ENCODE measurements around the gene EML6. TPM values are rescaled to one million over a fixed set of nuclear protein-coding genes. Genes with fewer than 3 reads are reported as not detected.

EML6 gene
- total RNA-seq, 1 experiment from 2014 or later, result 1.5 TPM

- H4K91ac ChIP-seq (ENCODE audit: insufficient read length, low read depth, low read length), result no peak overlapping the region
- peaks cover 22% of the 10 kb centered on the region; the same call in 1 of the 2 replicates for H3K27me3 ChIP-seq (ENCODE audit: insufficient read depth, low read length)
- H2BK120ac ChIP-seq (ENCODE audit: low read depth, low read length, poor library complexity, severe bottlenecking), result no peak overlapping the region
- H4K5ac ChIP-seq (ENCODE audit: insufficient read length, low read depth, low read length), result no peak overlapping the region
- H3K14ac ChIP-seq (ENCODE audit: insufficient read depth, low read length), result no peak overlapping the region
- H4K20me1 ChIP-seq (ENCODE audit: control insufficient read depth, insufficient read depth, insufficient read length), result no peaks in the 10 kb centered on the region
- peak overlapping the region; percentile 46 for H3K9ac ChIP-seq (ENCODE audit: extremely low read depth, insufficient read length, low read length)
- H4K8ac ChIP-seq (replicated peaks; ENCODE audit: insufficient read length, low read depth, low read length), result no peak overlapping the region
- H3K56ac ChIP-seq (ENCODE audit: insufficient read length, low read depth, low read length), result no peak overlapping the region
- H2BK15ac ChIP-seq (ENCODE audit: low read depth, low read length), result no peak overlapping the region
- H2BK12ac ChIP-seq (ENCODE audit: insufficient read length, low read depth, low read length), result no peak overlapping the region
- no peak overlapping the region for H3K23ac ChIP-seq (ENCODE audit: insufficient read length, low read depth, low read length)
- no CpG with 5 or more reads among the region's 23 CpGs for WGBS (ENCODE audit: extremely low coverage, insufficient read length, low lambda C conversion rate)
- no peaks in the 10 kb centered on the region for H3K79me1 ChIP-seq (ENCODE audit: insufficient read depth, low read depth, low read length, poor library complexity, severe bottlenecking)
- H3K23me2 ChIP-seq (ENCODE audit: insufficient read length, low read depth, low read length, poor library complexity, severe bottlenecking), result peaks cover 20% of the 10 kb centered on the region
- Mint-ChIP-seq H3K27me3 (ENCODE audit: low read depth) (peaks cover 60% of the 10 kb centered on the region), H3K36me3 (ENCODE audit: insufficient read depth in 1 of 3, low read depth in 3 of 3) (peaks cover 0 to 2% (median 0%) of the 10 kb centered on the region in 3 experiments; a peak in 1 of 7 replicates), H3K9me3 (no peaks in the 10 kb centered on the region; a peak in 1 of 5 replicates), H3K4me1 (peaks cover 10 to 14% of the 10 kb centered on the region in 2 experiments), H3K4me3 (peak overlapping the region; percentile 91 to 92), H3K27ac (peak overlapping the region in 1 of 3 experiments; percentile 48; a peak in 1 of 7 replicates)
- H3T11ph ChIP-seq (ENCODE audit: low read length), result no peak overlapping the region
- no peak overlapping the region for H3K18ac ChIP-seq (ENCODE audit: insufficient read length, low read depth, low read length)
- H2AFZ ChIP-seq (ENCODE audit: low read length), result peak overlapping the region; percentile 9
- no peaks in the 10 kb centered on the region for H3K79me2 ChIP-seq (ENCODE audit: insufficient read depth, low read length)
- no peak overlapping the region for H3K4ac ChIP-seq (ENCODE audit: low read depth, low read length)
- H3K4me1 ChIP-seq (ENCODE audit: insufficient read depth, low read length), result no peaks in the 10 kb centered on the region
- no peak overlapping the region for H2BK20ac ChIP-seq (ENCODE audit: low read depth, low read length, poor library complexity, severe bottlenecking)
- peak overlapping the region; percentile 97 for H3K4me2 ChIP-seq (ENCODE audit: insufficient read depth, insufficient read length, low read length)
- no peaks in the 10 kb centered on the region for H3K9me3 ChIP-seq (ENCODE audit: control insufficient read depth, low read depth, low read length)
- DNase-seq, result no peak
- H2AK5ac ChIP-seq (ENCODE audit: insufficient read length, low read length), result no peak overlapping the region
- no peak overlapping the region for H2BK5ac ChIP-seq (ENCODE audit: insufficient read length, low read length)
- no peak overlapping the region for H3K27ac ChIP-seq (ENCODE audit: insufficient read length, low read depth, low read length)
- no peak for TF ChIP-seq CTCF (conservative IDR thresholded peaks at IDR 0.05)
Measured at GRCh38 chr2:54723996-54724559, 616 bp downstream of the EML6 start.
